Measurements from ENCODE around the gene TGM6. TPM values are rescaled to one million over a fixed set of nuclear protein-coding genes. Genes with fewer than 3 reads are reported as not detected.

The TGM6 gene
- total RNA-seq, 1 experiment from 2014 or later: not detected

GRCh38 chr20:2463616-2464365 lies 83.1 kb downstream of the TGM6 start:
- no peak for DNase-seq
- no peaks in the 10 kb centered on the region for H3K9me2 ChIP-seq (replicated peaks; ENCODE audit: insufficient read depth, low read length)
- no peak overlapping the region for H2AFZ ChIP-seq (ENCODE audit: low read length)
- H3K4me3 ChIP-seq (ENCODE audit: low read length): no peak overlapping the region
- no peak overlapping the region for H3K9ac ChIP-seq (ENCODE audit: low read length)
- peaks cover 33% of the 10 kb centered on the region for H3K79me2 ChIP-seq (ENCODE audit: low read length)
- H3K9me3 ChIP-seq (ENCODE audit: low read length): no peaks in the 10 kb centered on the region
- H3K4me1 ChIP-seq (ENCODE audit: low read length): peaks cover 8% of the 10 kb centered on the region
- no peak overlapping the region for H3K4me2 ChIP-seq (ENCODE audit: low read depth, low read length, poor library complexity, severe bottlenecking)
- peaks cover 61% of the 10 kb centered on the region for H4K20me1 ChIP-seq (ENCODE audit: insufficient read depth, low read depth, low read length)
- H3K27ac ChIP-seq (ENCODE audit: low read length): no peak overlapping the region
- peaks cover 92% of the 10 kb centered on the region for H3K36me3 ChIP-seq (ENCODE audit: insufficient read depth, low read length)
- H3K27me3 ChIP-seq (ENCODE audit: low read length): no peaks in the 10 kb centered on the region

- Histone ChIP-seq H3K9me3 (ENCODE audit: low read length) (no peaks in the 10 kb centered on the region), H3K27me3 (ENCODE audit: low read length) (no peaks in the 10 kb centered on the region), H3K4me3 (ENCODE audit: low read length) (no peak overlapping the region), H3K36me3 (ENCODE audit: insufficient read depth, low read length) (peaks cover 95% of the 10 kb centered on the region), H3K9ac (ENCODE audit: low read length) (no peak overlapping the region), H3K4me2 (ENCODE audit: low read depth, low read length, poor library complexity, severe bottlenecking) (no peak overlapping the region), H2AFZ (ENCODE audit: low read length) (no peak overlapping the region), H3K4me1 (ENCODE audit: low read length) (peaks cover 16% of the 10 kb centered on the region), H3K9me2 (replicated peaks; ENCODE audit: insufficient read depth, low read length) (no peaks in the 10 kb centered on the region), H3K27ac (ENCODE audit: low read length) (no peak overlapping the region), H3K79me2 (ENCODE audit: low read length) (peaks cover 46% of the 10 kb centered on the region), H4K20me1 (ENCODE audit: insufficient read depth, low read depth, low read length) (peaks cover 74% of the 10 kb centered on the region)
- no peak for DNase-seq
Observed at GRCh38 chr20:2465100-2465499, 84.4 kb downstream of the TGM6 start.

GRCh38 chr20:2467412-2467811 lies 86.7 kb downstream of the TGM6 start:
- H3K9ac ChIP-seq (ENCODE audit: low read length): no peak overlapping the region
- H3K4me1 ChIP-seq (ENCODE audit: low read length): peaks cover 22% of the 10 kb centered on the region
- no peak overlapping the region for H2AFZ ChIP-seq (ENCODE audit: low read length)
- peaks cover 54% of the 10 kb centered on the region for H3K79me2 ChIP-seq (ENCODE audit: low read length)
- H3K36me3 ChIP-seq (ENCODE audit: insufficient read depth, low read length): peaks cover 72% of the 10 kb centered on the region
- peaks cover 67% of the 10 kb centered on the region for H4K20me1 ChIP-seq (ENCODE audit: insufficient read depth, low read depth, low read length)
- H3K27ac ChIP-seq (ENCODE audit: low read length): no peak overlapping the region
- H3K4me3 ChIP-seq (ENCODE audit: low read length): no peak overlapping the region
- H3K9me2 ChIP-seq (replicated peaks; ENCODE audit: insufficient read depth, low read length): no peaks in the 10 kb centered on the region
- H3K4me2 ChIP-seq (ENCODE audit: low read depth, low read length, poor library complexity, severe bottlenecking): no peak overlapping the region
- no peaks in the 10 kb centered on the region for H3K9me3 ChIP-seq (ENCODE audit: low read length)
- H3K27me3 ChIP-seq (ENCODE audit: low read length): no peaks in the 10 kb centered on the region
- no peak for DNase-seq

GRCh38 chr20:2468581-2469407 lies 88.1 kb downstream of the TGM6 start:
- peaks cover 55% of the 10 kb centered on the region for H4K20me1 ChIP-seq (ENCODE audit: insufficient read depth, low read depth, low read length)
- no peaks in the 10 kb centered on the region for H3K27me3 ChIP-seq (ENCODE audit: low read length)
- H3K4me3 ChIP-seq (ENCODE audit: low read length): peak overlapping the region; percentile 82
- H3K4me1 ChIP-seq (ENCODE audit: low read length): peaks cover 34% of the 10 kb centered on the region
- H3K36me3 ChIP-seq (ENCODE audit: insufficient read depth, low read length): peaks cover 58% of the 10 kb centered on the region
- peaks cover 55% of the 10 kb centered on the region for H3K79me2 ChIP-seq (ENCODE audit: low read length)
- H3K9me3 ChIP-seq (ENCODE audit: low read length): no peaks in the 10 kb centered on the region
- peak overlapping the region; percentile 81 for H3K9ac ChIP-seq (ENCODE audit: low read length)
- no peak overlapping the region for H2AFZ ChIP-seq (ENCODE audit: low read length)
- H3K27ac ChIP-seq (ENCODE audit: low read length): peak overlapping the region; percentile 86; the same call in 1 of the 2 replicates
- H3K4me2 ChIP-seq (ENCODE audit: low read depth, low read length, poor library complexity, severe bottlenecking): peak overlapping the region; percentile 83
- H3K9me2 ChIP-seq (replicated peaks; ENCODE audit: insufficient read depth, low read length): no peaks in the 10 kb centered on the region
- no peak for DNase-seq

- Histone ChIP-seq H3K36me3 (ENCODE audit: insufficient read depth, low read length) (peaks cover 46% of the 10 kb centered on the region), H3K27ac (ENCODE audit: low read length) (peak overlapping the region; percentile 86), H2AFZ (ENCODE audit: low read length) (no peak overlapping the region), H3K9me2 (replicated peaks; ENCODE audit: insufficient read depth, low read length) (no peaks in the 10 kb centered on the region), H3K9ac (ENCODE audit: low read length) (peak overlapping the region; percentile 81), H3K4me3 (ENCODE audit: low read length) (peak overlapping the region; percentile 82), H4K20me1 (ENCODE audit: insufficient read depth, low read depth, low read length) (peaks cover 48% of the 10 kb centered on the region), H3K27me3 (ENCODE audit: low read length) (no peaks in the 10 kb centered on the region), H3K4me1 (ENCODE audit: low read length) (peaks cover 46% of the 10 kb centered on the region), H3K4me2 (ENCODE audit: low read depth, low read length, poor library complexity, severe bottlenecking) (peak overlapping the region; percentile 83), H3K9me3 (ENCODE audit: low read length) (no peaks in the 10 kb centered on the region), H3K79me2 (ENCODE audit: low read length) (peaks cover 55% of the 10 kb centered on the region)
- peak; percentile 85 for DNase-seq
Observed at GRCh38 chr20:2469991-2470422, 89.3 kb downstream of the TGM6 start.

- peaks cover 45% of the 10 kb centered on the region for H4K20me1 ChIP-seq (ENCODE audit: insufficient read depth, low read depth, low read length)
- H3K36me3 ChIP-seq (ENCODE audit: insufficient read depth, low read length): peaks cover 40% of the 10 kb centered on the region
- H3K4me3 ChIP-seq (ENCODE audit: low read length): peak within 1 kb of the TSS; percentile 82
- H3K27ac ChIP-seq (ENCODE audit: low read length): peak within 1 kb of the TSS; percentile 96
- peaks cover 53% of the 10 kb centered on the region for H3K79me2 ChIP-seq (ENCODE audit: low read length)
- H3K9me3 ChIP-seq (ENCODE audit: low read length): no peaks in the 10 kb centered on the region
- no peak within 1 kb of the TSS for H2AFZ ChIP-seq (ENCODE audit: low read length)
- peak within 1 kb of the TSS; percentile 81 for H3K9ac ChIP-seq (ENCODE audit: low read length)
- H3K27me3 ChIP-seq (ENCODE audit: low read length): no peaks in the 10 kb centered on the region
- H3K9me2 ChIP-seq (replicated peaks; ENCODE audit: insufficient read depth, low read length): no peaks in the 10 kb centered on the region
- H3K4me1 ChIP-seq (ENCODE audit: low read length): peaks cover 52% of the 10 kb centered on the region
- peak within 1 kb of the TSS; percentile 83 for H3K4me2 ChIP-seq (ENCODE audit: low read depth, low read length, poor library complexity, severe bottlenecking)
- peak; percentile 100 for DNase-seq
Observed at GRCh38 chr20:2470423-2471193, 89.9 kb downstream of the TGM6 start, which contains the start of gene SNRPB. Gene SNRPB (minus strand): TSS chr20:2470789. CDS start chr20:2470690, 99 bp downstream.

- Histone ChIP-seq H3K4me1 (ENCODE audit: low read length) (peaks cover 47% of the 10 kb centered on the region), H3K9me2 (replicated peaks; ENCODE audit: insufficient read depth, low read length) (no peaks in the 10 kb centered on the region), H3K27me3 (ENCODE audit: low read length) (no peaks in the 10 kb centered on the region), H3K27ac (ENCODE audit: low read length) (peak overlapping the region; percentile 96), H3K9ac (ENCODE audit: low read length) (peak overlapping the region; percentile 44; the same call in 1 of the 2 replicates), H3K4me2 (ENCODE audit: low read depth, low read length, poor library complexity, severe bottlenecking) (peak overlapping the region; percentile 75), H3K4me3 (ENCODE audit: low read length) (peak overlapping the region; percentile 35; the same call in 1 of the 2 replicates), H3K79me2 (ENCODE audit: low read length) (peaks cover 25% of the 10 kb centered on the region), H3K9me3 (ENCODE audit: low read length) (no peaks in the 10 kb centered on the region), H2AFZ (ENCODE audit: low read length) (0 out of 2 replicates have a peak overlapping the region, but pooled peaks have one; percentile 75), H4K20me1 (ENCODE audit: insufficient read depth, low read depth, low read length) (peaks cover 15% of the 10 kb centered on the region), H3K36me3 (ENCODE audit: insufficient read depth, low read length) (peaks cover 18% of the 10 kb centered on the region)
- peak; percentile 80 for DNase-seq
Observed at GRCh38 chr20:2473516-2473915, 92.8 kb downstream of the TGM6 start.
